ENCODE data around the gene DESI1.
"Not testable (repeated sequence)": the region's sequence is repeated elsewhere in the genome, so short reads cannot be mapped to it uniquely, and the experiment has no call there.

Gene DESI1

DNA sequence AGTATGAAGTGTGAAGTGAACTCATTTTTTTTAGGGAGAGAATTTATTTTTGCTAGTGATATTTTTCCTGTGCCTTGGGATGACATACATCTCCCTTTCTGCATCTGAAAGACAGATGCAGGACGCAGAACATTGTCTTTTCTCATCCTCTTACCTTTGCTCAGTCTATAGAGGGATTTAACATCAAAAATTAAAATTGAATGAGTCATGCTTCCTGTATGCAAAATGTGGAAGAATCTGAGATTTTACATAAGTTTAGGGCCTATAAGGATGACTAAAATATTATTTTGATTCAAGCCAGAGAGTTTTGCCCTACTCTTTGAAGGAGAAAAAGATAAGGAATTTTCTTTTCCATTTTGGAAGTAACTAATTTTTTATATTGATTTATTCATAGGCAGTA lies 27.6 kb upstream of the DESI1 start:
- no peak overlapping the region for H3K4me3 Mint-ChIP-seq
- no peaks in the 10 kb centered on the region for H3K9me3 Mint-ChIP-seq
- H3K36me3 Mint-ChIP-seq (ENCODE audit: low read depth) = peaks cover 80% of the 10 kb centered on the region
- peaks cover 16% of the 10 kb centered on the region for H3K4me1 Mint-ChIP-seq (ENCODE audit: low read depth)
- no peaks in the 10 kb centered on the region for H3K27me3 Mint-ChIP-seq
- no peak for DNase-seq
- H3K27ac Mint-ChIP-seq = peak overlapping the region; percentile 73

DNA sequence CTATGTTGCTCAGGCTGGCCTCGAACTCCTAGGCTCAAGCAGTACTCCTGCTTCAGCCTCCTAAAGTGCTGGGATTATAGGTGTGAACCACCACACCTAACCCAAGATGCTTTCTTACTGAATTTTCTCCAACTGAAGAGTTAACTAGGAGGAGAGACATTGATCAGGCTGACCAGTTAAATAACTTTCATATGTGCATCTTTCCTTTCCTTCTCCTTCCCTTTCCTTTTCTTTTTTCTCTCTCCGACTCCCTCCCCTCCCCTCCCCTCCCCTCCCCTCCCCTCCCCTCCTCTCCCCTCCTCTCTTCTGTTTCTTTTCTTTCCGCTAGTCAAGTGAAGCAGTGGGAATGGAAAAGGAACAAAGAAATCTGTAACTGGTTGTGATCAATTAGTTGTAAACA lies 26.9 kb upstream of the DESI1 start:
- H3K27ac Mint-ChIP-seq = peak overlapping the region; percentile 73
- H3K36me3 Mint-ChIP-seq (ENCODE audit: low read depth) = peaks cover 81% of the 10 kb centered on the region
- no peaks in the 10 kb centered on the region for H3K27me3 Mint-ChIP-seq
- no peak for DNase-seq
- no peaks in the 10 kb centered on the region for H3K9me3 Mint-ChIP-seq
- peaks cover 16% of the 10 kb centered on the region for H3K4me1 Mint-ChIP-seq (ENCODE audit: low read depth)
- no peak overlapping the region for H3K4me3 Mint-ChIP-seq

DNA sequence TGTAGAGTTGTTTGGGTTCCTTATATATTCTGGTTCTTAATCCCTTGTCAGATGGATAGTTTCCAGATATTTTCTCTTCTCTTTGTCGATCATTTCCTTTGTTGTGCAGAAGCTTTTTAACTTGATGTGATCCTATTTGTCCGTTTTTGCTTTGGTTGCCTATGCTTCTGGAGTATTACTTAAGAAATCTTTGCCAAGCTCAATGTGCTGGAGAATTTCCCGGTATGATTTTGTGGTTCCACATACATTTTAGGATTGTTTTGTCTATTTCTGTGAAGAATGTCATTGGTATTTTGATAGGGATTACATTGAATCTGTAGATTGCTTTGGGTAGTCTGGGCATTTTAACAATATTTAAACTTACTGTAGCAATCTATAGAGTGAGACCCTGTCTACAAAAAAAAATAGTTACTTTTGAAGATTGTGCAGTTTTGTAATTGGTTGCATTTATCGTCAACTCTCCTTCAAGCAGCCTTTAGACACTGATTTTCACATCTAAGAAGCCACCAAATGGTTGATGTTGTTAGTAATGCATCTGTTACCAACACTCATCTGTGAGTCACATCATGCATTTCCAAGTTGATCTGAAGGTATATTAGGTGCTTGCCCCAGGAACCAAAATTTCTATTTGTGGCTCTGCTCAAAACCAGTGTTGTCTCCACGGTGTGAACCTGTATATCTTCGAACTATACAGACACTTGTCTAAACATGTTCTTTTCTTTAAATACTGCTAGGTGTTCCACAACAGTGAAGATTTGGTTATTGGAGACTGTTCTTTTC lies 21.7 kb upstream of the DESI1 start:
- H3K36me3 Mint-ChIP-seq (ENCODE audit: low read depth) = peaks cover 89% of the 10 kb centered on the region
- H3K4me3 Mint-ChIP-seq = no peak overlapping the region
- no peaks in the 10 kb centered on the region for H3K27me3 Mint-ChIP-seq
- H3K27ac Mint-ChIP-seq = no peak overlapping the region
- no peaks in the 10 kb centered on the region for H3K9me3 Mint-ChIP-seq
- DNase-seq = no peak
- H3K4me1 Mint-ChIP-seq (ENCODE audit: low read depth) = peaks cover 17% of the 10 kb centered on the region

DNA sequence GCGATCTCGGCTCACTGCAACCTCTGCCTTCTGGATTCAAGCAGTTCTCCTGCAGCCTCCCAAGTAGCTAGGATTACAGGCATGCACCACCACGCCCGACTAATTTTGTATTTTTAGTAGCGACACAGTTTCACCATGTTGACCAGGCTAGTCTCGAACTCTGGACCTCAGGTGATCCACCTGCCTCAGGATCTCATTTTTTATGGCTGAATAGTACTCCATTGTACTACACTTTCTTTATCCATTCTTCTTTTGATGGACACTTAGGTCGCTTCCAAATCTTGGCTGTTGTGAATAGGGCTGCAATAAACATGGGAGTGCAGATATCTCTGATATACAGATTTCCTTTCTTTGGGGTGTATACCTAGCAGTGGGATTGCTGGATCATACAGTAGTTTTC lies 21.0 kb upstream of the DESI1 start:
- no peak overlapping the region for H3K4me3 Mint-ChIP-seq
- DNase-seq = peak; percentile 11
- peaks cover 93% of the 10 kb centered on the region for H3K36me3 Mint-ChIP-seq (ENCODE audit: low read depth)
- peaks cover 15% of the 10 kb centered on the region for H3K4me1 Mint-ChIP-seq (ENCODE audit: low read depth)
- no peaks in the 10 kb centered on the region for H3K9me3 Mint-ChIP-seq
- no peaks in the 10 kb centered on the region for H3K27me3 Mint-ChIP-seq
- peak overlapping the region; percentile 71 for H3K27ac Mint-ChIP-seq

DNA sequence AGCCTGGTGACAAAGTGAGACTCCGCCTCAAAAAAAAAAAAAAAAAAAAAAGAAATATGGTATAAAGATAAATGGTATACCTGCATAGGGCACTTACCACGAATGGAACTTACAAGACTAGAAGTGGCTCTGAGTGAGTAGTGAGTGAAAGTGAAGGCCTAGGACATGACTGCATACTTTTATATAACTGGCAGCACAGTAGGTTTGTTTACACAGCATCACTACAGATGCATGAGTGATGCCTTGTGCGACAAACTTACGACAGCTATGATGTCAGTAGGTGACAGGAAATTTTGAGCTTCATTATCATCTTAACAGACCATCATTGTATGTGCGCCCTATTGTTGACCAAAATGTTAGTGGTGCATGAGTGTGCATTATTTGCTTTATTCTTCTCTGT lies 17.9 kb upstream of the DESI1 start:
- peak overlapping the region; percentile 10 for H3K27ac Mint-ChIP-seq
- DNase-seq = no peak
- H3K27me3 Mint-ChIP-seq = no peaks in the 10 kb centered on the region
- H3K4me3 Mint-ChIP-seq = no peak overlapping the region
- peaks cover 96% of the 10 kb centered on the region for H3K36me3 Mint-ChIP-seq (ENCODE audit: low read depth)
- H3K9me3 Mint-ChIP-seq = no peaks in the 10 kb centered on the region
- H3K4me1 Mint-ChIP-seq (ENCODE audit: low read depth) = peaks cover 21% of the 10 kb centered on the region

DNA sequence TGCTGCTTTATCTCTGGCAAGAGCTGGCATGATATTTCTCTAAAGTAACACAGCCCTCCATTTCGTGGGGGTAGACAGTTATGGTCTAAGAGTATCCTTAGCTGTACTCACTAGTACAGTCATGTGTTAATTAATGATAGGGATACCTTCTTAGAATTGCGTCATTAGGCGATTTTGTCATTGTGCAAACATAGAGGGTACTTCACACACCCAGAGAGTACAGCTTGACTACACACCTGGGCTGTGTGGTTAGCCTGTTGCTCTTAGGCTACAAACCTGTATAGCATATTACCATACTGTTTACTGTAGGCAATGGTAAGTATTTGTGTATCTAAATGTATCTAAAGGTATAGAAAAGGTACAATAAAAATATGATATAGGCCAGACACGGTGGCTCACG lies 17.3 kb upstream of the DESI1 start:
- peaks cover 98% of the 10 kb centered on the region for H3K36me3 Mint-ChIP-seq (ENCODE audit: low read depth)
- H3K4me1 Mint-ChIP-seq (ENCODE audit: low read depth) = peaks cover 21% of the 10 kb centered on the region
- no peak for DNase-seq
- no peaks in the 10 kb centered on the region for H3K27me3 Mint-ChIP-seq
- H3K9me3 Mint-ChIP-seq = no peaks in the 10 kb centered on the region
- no peak overlapping the region for H3K27ac Mint-ChIP-seq
- no peak overlapping the region for H3K4me3 Mint-ChIP-seq

DNA sequence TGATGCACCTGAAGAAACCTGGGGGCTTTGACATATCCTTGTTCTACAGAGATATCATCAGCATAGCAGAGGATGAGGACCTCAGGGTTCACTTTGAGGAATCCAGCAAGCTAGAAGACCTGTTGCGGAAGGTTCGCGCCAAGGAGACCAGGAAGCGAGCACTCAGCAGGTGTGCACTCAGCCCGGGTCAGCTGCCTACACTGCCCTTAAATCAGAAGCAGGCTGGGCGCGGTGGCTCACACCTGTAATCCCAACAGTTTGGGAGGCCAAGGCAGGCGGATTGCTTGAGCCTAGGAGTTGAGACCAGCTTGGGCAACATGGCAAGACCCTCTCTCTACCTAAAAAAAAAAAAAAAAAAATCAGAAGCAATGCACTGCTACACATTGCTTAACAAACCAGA lies 16.8 kb upstream of the DESI1 start:
- Mint-ChIP-seq H3K4me1 (ENCODE audit: low read depth) (peaks cover 22% of the 10 kb centered on the region), H3K36me3 (ENCODE audit: low read depth) (peaks cover 98% of the 10 kb centered on the region)
- H3K4me3 Mint-ChIP-seq, H3K27ac Mint-ChIP-seq, H3K27me3 Mint-ChIP-seq, H3K9me3 Mint-ChIP-seq: not testable (repeated sequence)
- DNase-seq = peak; percentile 7

DNA sequence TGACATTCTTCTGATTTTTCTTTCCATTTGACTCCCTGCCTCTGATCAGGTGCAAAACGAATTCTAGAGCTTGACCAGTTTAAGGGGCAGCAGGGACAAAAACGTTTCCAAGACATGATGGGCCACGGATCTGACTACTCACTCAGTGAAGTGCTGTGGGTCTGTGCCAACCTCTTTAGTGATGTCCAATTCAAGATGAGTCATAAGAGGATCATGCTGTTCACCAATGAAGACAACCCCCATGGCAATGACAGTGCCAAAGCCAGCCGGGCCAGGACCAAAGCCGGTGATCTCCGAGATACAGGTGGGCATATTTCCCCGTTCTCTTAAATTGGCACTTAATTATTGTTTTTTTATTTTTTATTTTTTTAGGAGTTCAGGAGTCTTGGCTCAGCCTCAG lies 15.6 kb upstream of the DESI1 start:
- Mint-ChIP-seq H3K36me3 (ENCODE audit: low read depth) (peaks cover 98% of the 10 kb centered on the region), H3K4me1 (ENCODE audit: low read depth) (peaks cover 14% of the 10 kb centered on the region), H3K27ac (peak overlapping the region; percentile 8), H3K9me3 (no peaks in the 10 kb centered on the region), H3K4me3 (no peak overlapping the region), H3K27me3 (no peaks in the 10 kb centered on the region)
- peak; percentile 15 for DNase-seq

DNA sequence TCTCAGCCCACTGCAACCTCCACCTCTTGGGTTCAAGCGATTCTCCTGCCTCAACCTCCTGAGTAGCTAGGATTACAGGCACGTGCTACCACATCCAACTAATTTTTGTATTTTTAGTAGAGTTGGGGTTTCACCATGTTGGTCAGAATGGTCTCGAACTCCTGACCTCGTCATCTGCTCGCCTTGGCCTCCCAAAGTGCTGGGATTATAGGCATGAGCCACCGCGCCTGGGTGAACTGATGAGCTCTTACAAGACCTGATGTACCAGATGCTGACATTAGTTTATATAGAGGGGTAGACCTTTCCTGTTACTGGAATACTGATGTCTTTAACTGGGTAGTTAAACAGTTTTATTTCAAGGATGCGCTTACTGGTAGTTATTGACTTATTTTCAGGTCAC lies 13.8 kb upstream of the DESI1 start:
- peak overlapping the region; percentile 69 for H3K27ac Mint-ChIP-seq

DNA sequence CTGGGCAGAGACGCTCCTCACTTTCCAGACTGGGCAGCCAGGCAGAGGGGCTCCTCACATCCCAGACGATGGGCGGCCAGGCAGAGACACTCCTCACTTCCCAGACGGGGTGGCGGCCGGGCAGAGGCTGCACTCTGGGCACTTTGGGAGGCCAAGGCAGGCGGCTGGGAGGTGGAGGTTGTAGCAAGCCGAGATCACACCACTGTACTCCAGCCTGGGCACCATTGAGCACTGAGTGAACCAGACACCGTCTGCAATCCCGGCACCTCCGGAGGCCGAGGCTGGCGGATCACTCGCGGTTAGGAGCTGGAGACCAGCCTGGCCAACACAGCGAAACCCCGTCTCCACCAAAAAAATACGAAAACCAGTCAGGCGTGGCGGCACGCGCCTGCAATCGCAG lies 10.8 kb upstream of the DESI1 start:
- peaks cover 23% of the 10 kb centered on the region for H3K4me1 Mint-ChIP-seq (ENCODE audit: low read depth)
- DNase-seq, H3K27me3 Mint-ChIP-seq, H3K4me3 Mint-ChIP-seq, H3K9me3 Mint-ChIP-seq, H3K27ac Mint-ChIP-seq: not testable (repeated sequence)
- peaks cover 90% of the 10 kb centered on the region for H3K36me3 Mint-ChIP-seq (ENCODE audit: low read depth)

More for the DNA sequence above, 13.8 kb upstream of the DESI1 start:
- H3K4me1 Mint-ChIP-seq (ENCODE audit: low read depth); DNase-seq; H3K27me3 Mint-ChIP-seq; H3K9me3 Mint-ChIP-seq; H3K4me3 Mint-ChIP-seq: not testable (repeated sequence)
- peaks cover 90% of the 10 kb centered on the region for H3K36me3 Mint-ChIP-seq (ENCODE audit: low read depth)

DNA sequence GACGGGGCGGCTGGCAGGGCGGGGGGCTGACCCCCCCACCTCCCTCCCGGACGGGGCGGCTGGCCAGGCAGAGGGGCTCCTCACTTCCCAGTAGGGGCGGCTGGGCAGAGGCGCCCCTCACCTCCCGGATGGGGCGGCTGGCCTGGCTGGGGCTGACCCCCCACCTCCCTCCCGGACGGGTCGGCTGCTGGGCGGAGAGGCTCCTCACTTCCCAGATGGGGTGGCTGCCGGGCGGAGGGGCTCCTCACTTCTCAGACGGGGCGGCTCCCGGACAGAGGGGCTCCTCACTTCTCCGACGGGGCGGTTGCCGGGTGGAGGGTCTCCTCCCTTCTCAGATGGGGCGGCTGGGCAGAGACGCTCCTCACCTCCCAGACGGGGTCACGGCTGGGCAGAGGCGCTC lies 10.3 kb upstream of the DESI1 start:
- peaks cover 23% of the 10 kb centered on the region for H3K4me1 Mint-ChIP-seq (ENCODE audit: low read depth)
- not testable (repeated sequence) for H3K9me3 Mint-ChIP-seq, H3K4me3 Mint-ChIP-seq, DNase-seq, H3K27ac Mint-ChIP-seq, H3K27me3 Mint-ChIP-seq
- H3K36me3 Mint-ChIP-seq (ENCODE audit: low read depth) = peaks cover 85% of the 10 kb centered on the region

GRCh38 chr22:41625577-41625976 lies 4.7 kb upstream of the DESI1 start:
- Mint-ChIP-seq H3K27me3 (no peaks in the 10 kb centered on the region), H3K4me3 (no peak overlapping the region), H3K36me3 (ENCODE audit: low read depth) (peaks cover 77% of the 10 kb centered on the region), H3K27ac (peak overlapping the region; percentile 29), H3K9me3 (no peaks in the 10 kb centered on the region), H3K4me1 (ENCODE audit: low read depth) (peaks cover 33% of the 10 kb centered on the region)
- no peak for DNase-seq

- peak overlapping the region; percentile 96 for H3K4me3 Mint-ChIP-seq
- H3K36me3 Mint-ChIP-seq (ENCODE audit: low read depth) = peaks cover 79% of the 10 kb centered on the region
- no peak for DNase-seq
- H3K27ac Mint-ChIP-seq = peak overlapping the region; percentile 99
- H3K9me3 Mint-ChIP-seq = no peaks in the 10 kb centered on the region
- peaks cover 48% of the 10 kb centered on the region for H3K4me1 Mint-ChIP-seq (ENCODE audit: low read depth)
- H3K27me3 Mint-ChIP-seq = no peaks in the 10 kb centered on the region
Observed at GRCh38 chr22:41621911-41622179, 1.0 kb upstream of the DESI1 start.

DNA sequence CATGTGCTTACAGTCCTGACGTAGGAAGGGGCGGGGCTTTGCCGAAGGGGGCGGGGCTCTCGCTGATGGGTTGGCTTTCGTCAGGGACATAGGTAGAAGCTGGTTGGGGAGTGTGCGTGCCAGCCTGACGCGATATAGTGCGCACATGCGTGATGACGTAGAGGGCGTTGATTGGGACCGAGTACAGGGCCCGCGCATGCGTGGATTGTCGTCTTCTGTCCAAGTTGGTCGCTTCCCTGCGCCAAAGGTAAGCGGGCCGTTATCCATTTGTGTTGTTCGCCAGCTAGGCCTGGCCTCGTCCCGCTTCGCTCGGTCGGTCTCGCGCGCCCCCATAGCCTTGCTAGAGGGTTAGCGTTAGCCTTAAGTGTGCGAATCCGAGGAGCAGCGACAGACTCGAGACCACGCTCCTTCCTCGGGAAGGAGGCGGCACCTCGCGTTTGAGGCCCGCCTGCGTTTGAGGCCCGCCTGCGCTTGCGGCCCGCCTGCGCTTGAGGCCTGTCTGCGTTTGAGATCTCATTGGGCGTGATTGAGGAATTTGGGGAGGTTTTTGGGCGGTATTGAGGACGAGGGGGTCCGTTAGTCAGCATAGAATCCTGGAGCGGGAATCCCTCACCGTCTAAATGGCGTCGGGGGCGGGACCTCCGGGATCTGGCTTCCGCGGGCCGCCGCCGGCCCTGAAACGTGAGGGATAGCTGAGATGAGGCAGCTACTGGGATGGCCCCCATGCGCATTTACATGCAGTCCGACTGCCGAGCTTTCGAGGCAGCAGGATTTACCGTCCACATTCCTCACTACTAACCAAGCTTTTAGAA lies 462 bp upstream of the DESI1 start, which contains the start of gene XRCC6:
Gene XRCC6, plus strand, starts transcription at position 197 of the 812 bp plus-strand sequence. CDS start 710 bp downstream, outside the sequence.
- H3K4me3 Mint-ChIP-seq = peak within 1 kb of the TSS; percentile 96
- peak; percentile 100 for DNase-seq
- H3K36me3 Mint-ChIP-seq (ENCODE audit: low read depth) = peaks cover 82% of the 10 kb centered on the region
- H3K27ac Mint-ChIP-seq = peak within 1 kb of the TSS; percentile 99
- no peaks in the 10 kb centered on the region for H3K9me3 Mint-ChIP-seq
- no peaks in the 10 kb centered on the region for H3K27me3 Mint-ChIP-seq
- H3K4me1 Mint-ChIP-seq (ENCODE audit: low read depth) = peaks cover 53% of the 10 kb centered on the region

GRCh38 chr22:41619979-41620588 lies 759 bp downstream of the DESI1 start:
- peak overlapping the region; percentile 99 for H3K27ac Mint-ChIP-seq
- H3K4me3 Mint-ChIP-seq = peak overlapping the region; percentile 96
- no peaks in the 10 kb centered on the region for H3K27me3 Mint-ChIP-seq
- DNase-seq = peak; percentile 73
- H3K36me3 Mint-ChIP-seq (ENCODE audit: low read depth) = peaks cover 86% of the 10 kb centered on the region
- H3K4me1 Mint-ChIP-seq (ENCODE audit: low read depth) = peaks cover 52% of the 10 kb centered on the region
- no peaks in the 10 kb centered on the region for H3K9me3 Mint-ChIP-seq

Measured in activated T-cell treated with anti-CD3 and anti-CD28 coated beads, Interleukin-2, amount 50 U/mL, for 24 hours (primary cell).